GM12874 (cell line): Measurements from ENCODE around the gene SLC30A4.

Source experiments
- CTCF ChIP-seq: IDR thresholded peaks from 2 replicates; pipeline ENCODE4 v1.5.1; 2011; ENCODE audit warnings: low read depth, mild to moderate bottlenecking, control low read depth, low read length, moderate library complexity; ENCODE audit not compliant: insufficient read depth

Gene SLC30A4

DNA sequence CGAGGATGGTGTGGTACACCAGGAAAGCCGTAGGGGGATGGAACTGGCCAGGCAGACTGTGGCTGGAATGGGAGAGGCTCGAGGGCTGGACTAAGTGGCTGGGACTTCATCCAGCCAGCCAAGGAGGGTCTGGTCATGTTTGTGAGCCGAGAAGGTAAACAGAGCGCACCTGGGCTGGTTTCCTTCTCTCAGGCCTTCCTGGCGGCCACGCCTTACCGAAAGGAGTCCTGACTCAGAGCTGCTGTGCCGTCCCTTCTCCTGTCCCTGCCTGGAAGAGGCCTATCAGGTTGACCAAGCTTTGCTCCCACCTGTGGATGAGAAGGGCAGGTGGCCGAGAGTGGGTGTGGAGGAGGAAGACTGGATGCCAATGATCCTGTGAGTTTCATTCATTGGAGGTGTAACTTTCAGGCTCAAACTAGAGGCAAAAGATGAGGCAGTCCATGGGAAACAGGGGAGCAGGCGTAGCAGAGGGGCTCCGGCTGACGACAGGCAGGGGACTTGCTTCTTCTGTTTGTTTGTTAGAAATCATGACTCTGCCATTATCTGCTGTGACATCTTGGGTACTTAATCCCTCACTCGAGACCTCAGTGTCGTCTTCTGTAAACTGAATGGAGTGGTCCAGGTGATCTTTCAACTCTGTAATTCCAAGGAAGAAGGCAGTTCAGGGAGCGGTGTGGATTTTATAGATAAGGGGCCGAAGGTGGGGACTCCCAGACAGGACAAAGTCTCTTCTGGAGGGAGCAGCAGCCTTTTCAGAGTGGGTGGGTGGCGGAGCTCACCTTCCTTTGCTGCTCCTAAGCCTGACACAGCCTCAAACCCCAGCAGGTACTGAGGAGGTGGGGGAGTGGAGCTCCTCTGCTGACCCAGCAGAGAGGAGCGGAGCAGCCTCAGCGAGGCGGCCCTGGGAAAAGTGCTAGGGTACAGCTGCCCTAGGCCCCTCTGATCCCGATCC lies 72.4 kb downstream of the SLC30A4 start:
- no peak for TF ChIP-seq CTCF

- TF ChIP-seq CTCF, result no peak
These were observed 73.2 kb downstream of the SLC30A4 start for GRCh38 chr15:45449395-45449794.

DNA sequence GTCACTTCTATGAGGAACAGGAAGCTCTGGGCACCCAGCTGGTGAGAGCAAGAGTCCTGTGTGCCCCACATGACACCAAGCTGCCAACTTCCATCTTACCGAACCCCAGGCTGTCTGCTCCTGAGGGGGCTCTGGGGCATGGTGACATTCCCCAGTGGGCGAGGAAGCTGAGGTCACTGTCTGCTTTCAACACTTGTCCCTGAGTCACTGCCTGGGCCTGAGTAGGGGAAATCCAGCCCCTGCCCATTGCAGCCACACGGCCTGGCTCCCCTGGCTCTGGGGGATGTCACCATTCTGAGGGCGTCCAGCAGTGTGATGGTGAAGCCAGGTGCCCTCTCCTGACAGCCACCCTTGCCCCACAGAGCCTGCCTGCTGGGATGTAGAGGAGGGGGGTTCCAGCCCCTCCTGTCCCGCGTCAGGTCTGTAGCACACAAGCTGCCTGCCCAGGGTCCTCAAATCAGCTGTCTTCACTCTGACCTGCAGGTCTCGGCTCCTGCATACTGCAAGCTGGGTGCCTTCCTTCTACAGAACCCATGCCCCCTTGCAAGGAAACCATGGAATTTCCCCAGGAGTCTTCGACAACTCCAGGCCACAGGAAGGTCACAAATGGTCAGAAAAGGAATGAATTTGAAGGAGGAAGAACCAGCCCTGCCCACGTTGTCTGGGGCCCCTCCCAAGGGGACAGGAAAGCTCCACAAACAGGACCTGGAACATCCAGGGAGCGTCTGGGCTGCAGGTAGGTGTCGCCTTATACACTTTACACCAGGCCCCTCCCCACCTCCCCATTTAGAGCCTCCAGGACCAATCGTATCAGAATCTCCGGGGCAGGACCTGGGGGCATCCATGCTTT lies 74.3 kb downstream of the SLC30A4 start:
- TF ChIP-seq CTCF, result no peak

DNA sequence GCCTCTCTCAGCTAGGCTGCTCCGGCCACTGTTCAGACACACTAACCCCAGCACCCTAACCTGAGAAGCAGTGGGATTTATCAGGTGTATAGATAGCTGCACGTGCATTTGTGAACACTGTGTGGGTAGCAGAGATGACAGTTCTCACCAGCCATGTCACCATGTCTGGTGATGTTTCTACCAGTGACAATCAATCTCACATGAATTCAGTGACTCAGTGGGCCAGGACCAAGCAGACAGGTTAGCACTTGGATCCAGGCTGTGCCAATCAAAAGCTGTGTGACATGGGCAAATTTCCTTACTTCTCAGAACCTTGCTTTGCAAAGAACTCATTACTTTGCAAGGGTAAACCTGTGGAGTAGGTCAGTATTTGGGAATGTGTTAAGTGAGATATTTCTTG lies 78.9 kb downstream of the SLC30A4 start:
- no peak for TF ChIP-seq CTCF

DNA sequence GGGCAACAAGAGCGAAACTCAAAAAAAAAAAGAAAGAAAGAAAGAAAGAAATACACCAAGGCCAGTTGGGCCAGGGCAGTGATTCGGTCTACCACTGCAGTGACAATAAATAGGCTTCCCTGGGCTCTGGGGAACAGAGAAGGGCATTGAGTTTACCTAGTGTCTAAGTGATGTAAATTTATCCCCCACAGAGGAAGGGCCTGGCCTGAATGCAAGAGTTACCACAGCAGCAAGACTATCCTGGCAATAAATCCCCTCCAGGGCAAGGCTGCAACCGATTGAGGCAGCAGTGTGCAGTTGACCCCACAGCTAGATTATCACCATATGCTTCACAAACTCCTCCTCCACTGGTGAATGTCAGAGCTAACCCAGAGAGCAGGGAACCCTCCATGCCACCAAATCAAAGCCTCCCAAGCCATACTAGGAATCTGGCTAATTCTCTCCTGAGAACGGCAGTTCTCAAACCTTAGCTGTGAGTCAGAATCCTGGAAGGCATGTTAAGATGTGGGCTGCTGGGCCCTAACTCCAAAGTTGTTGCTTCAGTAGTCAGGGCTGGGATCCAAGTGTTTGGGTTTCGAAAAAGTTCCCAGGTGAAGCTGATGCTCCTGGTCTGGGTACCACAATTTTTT lies 79.9 kb downstream of the SLC30A4 start:
- TF ChIP-seq CTCF, result no peak

- TF ChIP-seq CTCF, result no peak
These were observed 80.9 kb downstream of the SLC30A4 start for GRCh38 chr15:45441686-45442085.

DNA sequence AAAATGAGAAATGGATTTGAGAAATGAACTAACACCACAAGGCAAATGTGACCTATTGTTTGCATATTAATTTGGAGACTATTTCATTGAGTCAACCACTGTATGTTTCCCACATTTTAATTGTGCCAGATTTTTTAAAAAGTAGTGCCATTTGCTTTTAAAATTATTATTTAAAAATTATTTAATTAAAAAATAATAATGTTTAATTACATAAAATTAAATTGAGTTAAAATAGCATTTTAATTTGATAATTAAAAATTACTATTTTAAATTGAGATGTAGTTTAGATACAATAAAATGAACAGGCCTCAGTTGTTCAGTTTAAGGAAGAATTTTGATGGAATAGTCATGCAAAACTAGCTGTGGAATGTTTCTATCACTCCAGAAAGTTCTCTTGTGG lies 81.5 kb downstream of the SLC30A4 start:
- no peak for TF ChIP-seq CTCF
